Measurements from ENCODE around the gene UPK3A.
"Not testable (repeated sequence)": the region's sequence is repeated elsewhere in the genome, so short reads cannot be mapped to it uniquely, and the experiment has no call there.

The UPK3A gene

DNA sequence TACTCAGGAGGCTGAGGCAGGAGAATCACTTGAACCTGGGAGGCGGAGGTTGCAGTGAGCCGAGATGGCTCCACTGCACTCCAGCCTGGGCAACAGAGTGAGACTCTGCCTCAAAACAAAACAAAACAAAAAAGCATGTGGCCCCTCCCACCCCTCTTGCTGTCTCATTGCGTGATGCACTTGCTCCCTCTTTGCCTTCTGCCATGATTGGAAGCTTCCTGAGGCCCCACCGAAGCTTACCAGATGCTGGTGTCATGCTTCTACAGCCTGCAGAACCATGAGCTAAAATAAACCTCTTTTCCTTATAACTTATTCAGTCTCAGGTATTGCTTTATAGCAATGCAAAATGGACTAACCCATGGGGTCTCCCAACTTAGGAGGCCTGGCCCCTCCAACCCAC lies 26.8 kb upstream of the UPK3A start:
- not testable (repeated sequence) for DNase-seq (ENCODE audit: low read depth)

DNA sequence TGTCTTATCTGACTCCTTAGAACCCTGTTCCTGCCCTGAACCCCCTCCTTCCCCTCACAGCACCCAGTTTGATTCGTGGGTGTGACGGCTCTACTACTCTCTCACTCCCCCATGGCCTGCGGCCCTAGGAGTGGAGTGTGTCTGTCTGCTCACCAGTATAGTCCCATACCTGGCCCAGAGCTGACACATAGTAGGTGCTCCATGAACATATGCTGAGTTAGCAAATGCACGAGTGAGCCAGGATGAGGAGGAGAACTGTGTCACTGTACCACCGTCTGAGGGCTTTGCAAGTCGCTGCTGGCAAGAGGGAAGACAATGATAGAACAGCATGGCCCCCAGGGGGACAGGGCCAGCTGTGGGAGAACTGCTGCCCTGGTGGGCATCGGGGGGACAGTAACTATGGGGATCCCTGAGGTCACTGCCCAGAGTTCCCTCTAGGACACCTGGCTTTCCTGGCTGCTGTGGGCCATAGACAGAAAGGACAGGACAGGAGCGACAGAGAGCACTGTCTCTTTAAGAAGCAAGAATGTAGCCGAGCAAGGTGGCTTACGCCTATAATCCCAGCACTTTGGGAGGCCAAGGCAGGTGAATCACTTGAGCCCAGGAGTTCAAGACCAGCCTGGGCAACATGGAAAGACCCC lies 24.9 kb upstream of the UPK3A start:
- DNase-seq (ENCODE audit: low read depth) = no peak

DNA sequence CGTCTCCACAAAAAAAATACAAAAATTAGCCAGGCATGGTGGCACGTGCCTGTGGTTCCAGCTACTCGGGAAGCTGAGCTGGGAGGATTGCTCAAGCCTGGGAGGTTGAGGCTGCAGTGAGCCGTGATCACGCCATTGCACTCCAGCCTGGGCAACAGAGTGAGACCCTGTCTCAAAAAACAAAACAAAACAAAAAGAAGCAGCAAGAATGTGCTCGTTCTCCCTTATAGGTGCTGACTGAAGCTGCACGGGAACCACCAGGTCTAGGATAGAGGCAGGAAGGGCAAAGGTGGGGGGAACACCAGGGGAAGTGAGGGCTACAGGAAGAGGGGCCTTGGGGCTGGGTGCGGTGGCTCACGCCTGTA lies 24.4 kb upstream of the UPK3A start:
- DNase-seq (ENCODE audit: low read depth) = not testable (repeated sequence)

DNA sequence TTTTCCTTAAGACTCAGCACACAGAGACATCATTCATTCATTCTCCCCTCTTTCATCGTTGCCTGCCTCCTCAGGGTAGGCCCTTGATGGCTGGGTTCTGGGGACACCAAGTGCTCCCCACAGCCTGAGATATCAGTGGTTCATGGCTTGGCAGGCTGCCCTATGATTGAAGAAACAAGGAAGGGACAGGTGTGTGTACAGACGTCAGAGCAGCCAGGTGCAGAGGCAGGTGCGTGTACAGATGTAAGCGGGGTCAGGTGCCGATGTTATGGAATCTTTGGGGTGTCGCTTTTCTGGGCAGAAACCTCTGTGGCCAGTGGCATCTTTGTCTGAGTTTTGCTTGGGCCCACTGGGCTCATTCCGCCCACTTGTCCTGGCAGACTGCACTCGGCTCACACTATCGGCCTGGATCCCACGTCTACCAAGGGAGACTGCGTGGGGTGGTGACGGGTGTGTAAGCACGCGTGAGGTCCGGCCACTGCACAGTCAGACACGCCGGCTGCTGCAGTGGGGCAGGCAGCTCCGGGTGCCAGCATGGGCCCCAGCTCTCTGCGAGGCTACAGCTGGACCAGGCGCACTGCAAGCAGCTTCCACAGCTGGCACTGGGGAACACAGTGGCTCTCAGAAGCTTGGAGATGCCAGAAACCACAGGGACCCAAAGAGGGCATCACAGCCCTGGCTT lies 23.2 kb upstream of the UPK3A start:
- DNase-seq (ENCODE audit: low read depth) = no peak

DNA sequence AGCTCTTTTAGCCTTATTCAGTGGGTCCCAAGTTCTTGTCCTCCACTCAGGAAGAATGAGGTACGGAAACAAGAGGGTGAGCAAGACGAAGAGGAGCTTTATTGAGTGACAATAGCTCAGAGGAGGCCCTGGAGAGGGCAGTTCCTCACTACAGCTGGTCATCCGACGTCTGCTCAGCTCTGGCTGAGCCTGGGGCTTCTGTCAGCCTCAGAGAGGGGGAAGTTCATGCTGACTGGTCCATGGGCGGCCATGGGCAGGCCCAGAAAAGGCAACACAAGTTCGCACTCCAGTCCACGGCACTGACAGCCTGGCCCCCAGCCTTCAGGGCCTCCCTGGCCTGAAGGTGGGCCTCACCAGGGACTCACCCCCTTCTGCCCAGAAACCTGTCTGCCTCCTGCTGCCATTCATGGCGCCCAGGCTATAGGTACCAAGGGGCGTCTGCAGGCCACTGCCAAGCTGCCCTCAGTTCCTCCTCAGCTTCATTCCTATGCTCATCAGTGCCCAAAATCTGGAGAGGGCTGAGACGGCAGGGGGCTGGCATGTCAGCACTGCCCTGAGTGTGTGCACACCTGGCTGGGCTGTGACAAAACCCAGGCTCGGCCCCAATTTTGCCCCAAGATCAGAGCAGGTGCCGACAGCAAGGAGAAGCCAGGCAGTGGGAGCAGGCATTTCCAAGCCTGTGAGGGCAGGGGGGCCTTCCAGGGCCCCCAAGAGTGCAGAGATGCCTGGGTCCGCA lies 22.4 kb upstream of the UPK3A start:
- DNase-seq (ENCODE audit: low read depth) = no peak

DNA sequence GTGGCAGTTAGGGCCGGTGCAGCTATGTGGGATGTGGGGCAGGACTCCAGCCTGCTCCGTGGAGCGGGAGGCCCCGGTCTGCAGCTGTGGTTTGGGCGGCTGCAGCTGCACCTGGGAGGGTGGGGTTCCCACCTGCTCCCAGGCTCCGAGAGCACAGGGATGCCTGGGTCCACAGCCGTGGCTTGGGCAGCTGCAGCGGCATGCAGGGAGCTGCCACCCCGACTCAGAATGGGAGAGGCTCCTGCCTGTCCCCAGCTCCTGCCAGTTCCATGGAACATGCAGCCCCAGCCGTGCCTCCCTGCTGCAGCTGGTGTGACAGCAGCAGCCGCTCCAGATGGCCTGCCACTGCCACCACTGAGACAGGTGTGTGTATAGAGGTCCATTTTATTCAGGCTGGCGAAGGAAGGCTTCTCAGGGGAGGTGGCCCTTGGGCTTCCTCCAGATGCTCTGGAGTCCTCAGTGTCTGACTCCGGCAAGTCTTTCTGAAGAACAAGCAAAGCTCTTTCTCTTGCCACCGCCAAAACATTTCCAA lies 21.8 kb upstream of the UPK3A start:
- DNase-seq (ENCODE audit: low read depth) = no peak

DNA sequence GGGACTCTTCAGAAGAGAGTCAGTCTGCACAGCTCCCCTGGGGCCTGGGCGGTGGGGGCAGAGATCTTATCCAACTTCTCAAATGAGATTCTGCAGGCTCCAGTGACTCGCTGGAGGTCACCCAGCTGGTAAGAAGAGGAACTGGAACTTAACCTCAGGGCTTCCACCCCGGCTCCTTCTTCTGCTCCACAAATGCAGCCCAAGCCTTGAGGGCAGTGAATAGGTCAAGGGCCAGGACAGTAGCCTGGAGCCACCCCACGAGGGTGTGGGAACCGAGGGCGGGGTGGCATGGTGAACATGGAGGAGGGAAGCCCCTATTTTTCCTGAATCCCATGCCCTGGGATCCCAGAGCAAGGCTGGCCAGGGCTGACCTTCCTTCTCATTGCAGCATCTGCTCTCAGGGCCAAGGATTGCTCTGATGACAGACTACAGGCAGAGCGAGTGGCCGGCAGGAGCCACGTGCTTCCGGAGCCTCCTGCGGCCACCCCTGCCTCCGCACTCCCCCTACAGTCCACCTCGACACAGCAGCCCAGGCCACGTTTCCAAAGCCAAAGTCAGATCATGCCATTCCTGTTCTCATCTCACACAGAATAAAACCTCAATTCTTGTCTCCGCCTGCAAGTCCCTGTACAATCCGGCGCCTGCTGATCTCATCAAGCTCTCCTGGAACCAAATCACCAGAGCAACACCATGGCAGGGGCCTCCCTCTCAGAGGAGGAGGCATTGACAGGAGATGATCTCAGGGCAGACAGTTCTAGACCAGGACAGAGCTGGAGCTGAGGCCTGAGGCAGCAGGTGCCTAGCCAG lies 21.1 kb upstream of the UPK3A start:
- DNase-seq (ENCODE audit: low read depth) = peak; percentile 49

DNA sequence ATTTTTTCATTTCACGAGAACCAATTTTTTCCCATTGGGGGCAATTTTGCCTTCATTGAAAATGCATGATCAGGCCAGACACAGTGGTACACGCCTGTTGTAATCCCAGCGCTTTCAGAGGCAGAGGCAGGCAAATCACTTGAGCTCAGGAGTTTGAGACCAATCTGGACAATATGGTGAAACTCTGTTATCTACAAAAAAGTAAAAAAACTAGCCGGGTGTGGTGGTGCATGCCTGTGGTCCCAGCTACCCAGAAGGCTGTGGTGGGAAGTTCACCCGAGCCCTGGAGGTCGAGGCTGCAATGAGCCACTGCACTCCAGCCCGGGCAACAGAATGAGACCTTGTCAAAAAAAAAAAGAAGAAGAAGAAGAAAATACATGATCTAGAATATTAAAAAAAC lies 19.2 kb upstream of the UPK3A start:
- DNase-seq (ENCODE audit: low read depth) = no peak

DNA sequence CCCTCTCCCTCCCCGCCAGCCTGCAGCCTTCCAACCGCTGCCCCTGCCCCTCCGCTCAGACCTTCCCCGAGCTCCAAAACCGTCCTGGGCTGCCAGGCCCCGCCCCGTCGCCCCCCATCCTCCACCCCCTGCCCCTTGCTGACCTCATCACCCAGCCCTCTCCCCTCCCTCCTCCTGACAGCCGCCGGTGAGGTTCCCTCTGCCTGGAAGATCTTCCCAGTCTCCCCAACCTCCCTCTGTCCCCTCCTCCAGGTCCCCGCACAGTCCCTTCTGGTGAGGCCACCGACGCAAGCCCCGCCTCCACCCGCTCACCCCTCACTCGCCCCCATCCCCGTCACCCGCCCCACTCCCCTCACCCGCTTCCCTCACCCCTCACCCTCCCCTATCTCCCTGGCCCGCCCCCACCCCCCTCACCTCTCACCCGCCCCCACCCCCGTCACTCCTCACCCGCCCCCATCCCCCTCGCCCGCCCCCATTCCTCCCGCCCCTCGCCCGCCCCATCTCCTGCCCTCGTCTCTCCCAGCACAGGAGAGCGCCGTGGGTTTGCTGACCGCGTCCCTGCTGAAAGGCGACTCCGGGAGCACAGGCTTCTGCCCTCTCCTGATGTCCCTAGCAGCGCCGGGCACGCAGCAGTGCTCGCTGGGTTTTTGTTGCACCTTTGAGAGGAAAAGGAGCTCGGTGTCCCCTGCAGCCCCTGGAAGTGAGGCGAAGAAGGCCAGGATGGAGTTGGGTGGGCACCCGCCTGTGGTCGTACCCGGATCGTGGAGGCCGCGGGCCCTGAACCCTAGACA lies 16.4 kb upstream of the UPK3A start:
- DNase-seq (ENCODE audit: low read depth) = no peak

DNA sequence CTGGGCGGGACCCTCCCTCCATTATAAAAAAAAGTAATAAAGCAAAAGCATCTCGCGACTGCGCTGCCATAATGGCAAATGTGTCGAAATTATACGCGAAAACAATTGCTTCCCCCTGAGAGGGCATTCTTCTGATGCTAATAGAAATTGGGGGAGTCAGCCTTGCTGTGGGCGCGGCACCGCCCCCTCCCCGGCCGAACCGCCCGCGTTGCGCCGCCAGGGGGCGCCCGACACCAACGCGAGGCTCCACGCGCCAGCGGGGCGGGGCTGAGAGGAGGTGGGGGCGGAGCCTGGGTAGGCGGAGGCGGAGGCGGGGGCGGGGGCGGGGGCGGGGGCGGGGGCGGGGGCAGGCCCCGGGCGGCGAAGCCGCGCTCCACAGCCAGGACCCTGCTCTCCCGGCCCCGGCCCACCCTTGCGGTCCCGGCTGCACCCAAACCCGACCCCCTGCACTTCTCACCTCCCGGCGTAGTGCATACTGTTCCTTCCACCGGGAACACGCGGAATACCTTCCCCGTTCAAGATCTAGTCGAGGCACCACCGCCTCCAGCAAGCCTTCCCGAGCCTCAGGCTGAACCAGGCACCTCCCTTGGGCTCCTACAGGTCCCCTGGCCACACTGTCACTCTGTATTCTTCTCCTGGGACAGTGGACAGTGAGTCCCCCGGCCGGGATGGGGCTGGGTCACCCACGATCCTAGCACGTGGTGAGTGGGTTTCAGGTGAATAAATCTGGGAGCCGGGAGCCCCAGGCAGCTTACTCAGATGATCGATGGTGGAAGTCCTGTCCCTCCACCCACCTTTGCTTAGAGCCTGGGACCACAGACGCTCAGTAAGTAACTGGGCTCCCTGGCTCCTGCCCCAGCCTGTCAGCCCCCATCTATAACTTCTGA lies 15.5 kb upstream of the UPK3A start:
- peak; percentile 43 for DNase-seq (ENCODE audit: low read depth)

DNA sequence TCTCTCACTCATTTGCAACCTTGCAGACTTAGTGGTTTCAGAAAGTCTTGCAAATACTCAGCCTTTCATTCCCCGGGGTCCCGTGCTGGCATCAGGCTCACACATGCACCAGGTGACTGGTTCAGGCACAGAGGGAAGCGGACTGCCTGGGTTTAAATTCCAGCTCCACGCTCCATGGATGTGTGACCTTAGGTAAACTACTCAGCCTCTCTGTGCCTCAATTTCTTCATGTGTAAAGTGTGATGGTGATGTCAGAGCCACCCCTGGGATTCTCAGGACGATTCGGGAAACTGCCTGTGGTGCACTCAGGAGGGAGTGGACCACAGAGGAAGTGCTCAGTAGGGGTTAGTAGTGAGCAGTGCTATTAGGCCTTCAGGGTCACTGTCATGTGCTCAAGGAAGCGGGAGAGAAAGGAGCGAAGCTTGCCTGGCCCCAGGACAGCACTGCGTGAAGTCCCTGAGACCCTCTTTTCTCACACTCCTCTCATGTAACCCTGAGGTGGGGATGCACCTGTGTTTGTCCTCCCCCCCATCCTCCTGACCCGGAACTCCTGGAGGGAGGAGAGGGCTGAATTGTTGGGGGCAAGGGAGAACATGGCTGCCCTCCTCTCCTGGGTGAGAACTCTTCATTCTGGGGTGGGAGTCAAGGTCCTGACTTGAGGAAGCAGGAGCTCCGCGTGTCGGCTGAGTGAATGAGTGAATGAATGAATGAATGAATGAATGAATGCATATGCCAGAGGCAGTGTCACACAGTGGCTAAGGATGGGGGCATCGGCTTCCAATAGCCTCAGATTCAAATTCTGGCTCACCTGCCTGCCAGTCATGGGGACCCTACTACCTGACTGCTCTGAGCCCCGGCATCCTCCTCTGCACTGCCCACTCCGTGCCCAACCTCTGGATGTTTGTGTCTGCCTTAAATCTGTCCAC lies 14.4 kb upstream of the UPK3A start:
- no peak for DNase-seq (ENCODE audit: low read depth)

DNA sequence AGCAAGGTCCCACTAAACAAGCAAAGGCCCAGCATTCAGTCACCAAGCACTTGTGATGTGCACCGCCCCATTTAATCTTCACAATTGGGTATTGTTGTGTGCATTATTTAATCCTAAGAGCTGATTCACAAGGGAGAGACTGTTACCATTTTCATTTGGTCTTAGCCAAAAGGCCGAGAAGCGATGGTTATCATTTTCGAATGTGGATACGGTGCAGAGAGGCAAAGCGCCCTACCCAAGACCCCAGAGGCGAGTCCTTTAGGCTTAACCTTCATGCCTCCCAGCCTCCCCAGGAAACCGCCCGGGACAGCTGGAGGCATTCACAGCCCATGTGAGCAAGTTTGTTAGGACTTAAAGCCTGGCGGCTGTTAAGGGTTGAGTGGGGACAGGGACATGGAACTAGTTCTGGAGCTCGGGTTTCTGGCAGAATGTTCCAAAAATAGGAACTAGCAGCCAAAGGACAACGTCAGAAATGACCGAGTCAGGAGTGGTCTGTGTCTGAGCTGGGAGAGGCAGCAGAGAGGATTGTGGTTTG lies 13.0 kb upstream of the UPK3A start:
- no peak for DNase-seq (ENCODE audit: low read depth)

DNA sequence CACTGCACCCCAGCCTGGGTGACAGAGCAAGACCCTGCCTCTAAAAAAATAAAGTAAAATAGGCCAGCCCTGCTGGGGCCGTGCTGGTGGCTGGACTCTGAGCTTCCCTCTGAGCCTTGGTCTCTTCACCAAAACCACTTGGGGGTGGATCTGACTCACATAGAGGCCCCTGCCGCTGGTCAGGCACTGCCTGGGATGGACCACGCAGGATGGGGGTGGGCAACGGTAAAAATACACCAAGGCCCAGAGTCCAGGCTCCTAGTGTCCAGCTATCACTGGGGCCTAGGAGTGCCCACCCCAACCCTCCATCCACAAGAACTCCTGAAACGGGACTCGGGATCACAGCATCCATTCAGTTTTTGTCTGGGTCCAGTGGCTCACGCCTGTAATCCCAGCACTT lies 12.3 kb upstream of the UPK3A start:
- no peak for DNase-seq (ENCODE audit: low read depth)

DNA sequence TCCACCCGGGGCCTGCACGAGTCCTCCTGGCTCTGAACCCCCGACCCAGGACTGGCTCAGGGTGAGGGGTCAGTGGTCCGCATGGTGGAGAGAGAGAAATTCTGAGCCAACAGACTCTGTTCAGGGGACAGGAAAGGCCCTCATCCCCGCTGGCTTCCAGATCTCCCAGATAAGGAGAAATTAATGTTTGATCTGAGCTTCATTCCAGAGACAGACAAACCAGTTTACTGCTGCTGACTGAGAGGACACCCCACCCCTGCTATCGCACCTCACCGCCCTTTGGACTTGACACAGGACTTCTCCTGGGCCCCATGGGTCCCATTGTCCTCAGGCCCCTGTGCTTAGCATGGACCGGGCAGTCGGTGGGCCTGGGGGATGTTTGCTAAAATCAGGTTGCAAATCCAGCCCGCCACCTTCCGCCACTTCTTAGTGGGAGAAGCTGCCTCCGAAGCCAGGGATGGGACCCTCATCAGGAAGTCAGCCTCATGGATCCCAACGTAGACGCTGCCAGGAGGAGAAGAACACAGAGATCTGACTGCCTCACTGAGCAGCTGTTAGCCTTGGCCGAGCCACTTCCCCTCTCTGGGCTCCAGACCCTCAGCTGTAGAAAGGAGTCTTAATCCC lies 11.2 kb upstream of the UPK3A start:
- DNase-seq (ENCODE audit: low read depth) = no peak

DNA sequence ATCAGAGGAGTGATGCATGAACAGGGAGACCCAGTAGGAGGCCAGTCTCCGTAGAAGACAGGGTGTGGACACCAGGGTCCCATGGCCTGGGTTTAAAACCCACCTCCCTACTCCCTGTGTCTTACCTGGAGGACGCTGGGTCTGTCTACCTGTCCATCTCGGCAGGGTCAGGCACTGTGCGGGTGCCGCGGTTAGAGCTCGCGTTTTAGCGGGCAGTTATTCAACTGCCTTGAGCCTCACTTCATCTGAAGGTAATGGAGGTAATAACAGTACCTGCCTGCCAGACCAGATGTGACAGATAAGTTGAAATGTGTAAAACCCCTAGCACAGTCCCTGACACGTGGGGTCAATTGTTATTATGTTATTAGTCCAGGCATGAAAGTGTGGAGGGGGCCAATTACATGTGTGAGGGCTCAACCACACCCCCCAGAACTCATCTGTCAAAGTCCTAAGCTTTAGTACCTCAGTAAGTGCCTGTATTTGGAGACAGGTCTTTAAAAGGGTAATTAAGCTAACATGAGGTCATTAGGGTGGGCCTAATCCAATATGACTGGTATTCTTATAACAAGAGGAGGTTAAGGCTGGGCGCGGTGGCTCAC lies 8.1 kb upstream of the UPK3A start:
- no peak for DNase-seq (ENCODE audit: low read depth)

DNA sequence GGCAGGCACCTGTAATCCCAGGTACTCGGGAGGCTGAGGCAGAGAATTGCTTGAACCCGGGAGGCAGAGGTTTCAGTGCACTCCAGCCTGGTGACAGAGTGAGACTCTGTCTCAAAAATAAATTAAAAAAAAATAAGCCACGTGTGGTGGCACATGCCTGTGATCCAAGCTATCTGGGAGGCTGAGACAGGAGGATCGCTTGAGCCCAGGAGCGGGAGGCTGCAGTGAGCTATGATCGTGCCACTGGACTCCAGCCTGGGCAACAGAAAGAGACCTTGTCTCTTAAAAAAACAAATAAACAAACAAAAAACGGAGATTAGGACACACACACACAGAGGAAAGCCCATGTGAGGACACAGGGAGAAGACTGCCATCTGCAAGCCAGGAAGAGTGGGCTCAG lies 7.0 kb upstream of the UPK3A start:
- DNase-seq (ENCODE audit: low read depth) = not testable (repeated sequence)

DNA sequence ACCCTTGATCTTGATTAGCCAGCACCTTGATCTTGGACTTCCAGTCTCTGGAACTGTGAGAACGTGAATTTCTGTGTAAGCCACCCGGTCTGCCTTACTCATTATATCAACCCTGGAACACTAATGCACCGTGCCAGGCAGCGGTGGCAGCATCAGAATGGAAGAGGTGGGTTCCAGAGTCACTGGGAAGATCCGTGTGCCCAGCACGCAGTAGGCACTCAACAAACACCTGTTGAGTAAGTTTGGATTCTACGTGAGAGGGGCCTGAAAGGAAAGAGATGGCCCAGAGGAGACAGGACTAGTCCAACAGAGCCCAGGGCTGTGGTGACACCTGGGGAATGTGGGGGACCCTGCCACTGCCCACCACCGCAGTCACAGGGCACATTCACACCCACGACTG lies 6.6 kb upstream of the UPK3A start:
- no peak for DNase-seq (ENCODE audit: low read depth)

DNA sequence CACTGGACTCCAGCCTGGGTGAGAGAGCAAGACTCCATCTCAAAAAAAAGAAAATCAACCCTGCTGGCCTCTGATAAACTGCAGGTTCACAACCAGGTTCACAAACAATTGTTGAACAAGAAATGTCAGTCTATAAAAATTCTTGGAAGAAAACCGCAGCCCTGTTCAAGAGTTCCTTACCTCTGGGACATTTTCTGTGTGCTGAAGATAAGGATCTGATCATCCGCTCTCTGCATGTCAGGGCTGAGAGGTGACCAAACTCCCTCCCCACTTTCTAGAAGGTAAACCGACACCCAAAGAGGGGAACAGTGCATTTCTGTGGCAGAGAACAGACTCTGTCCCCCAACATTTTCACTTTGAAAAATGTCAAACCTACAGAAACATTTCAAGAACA lies 4.2 kb upstream of the UPK3A start:
- DNase-seq (ENCODE audit: low read depth) = no peak

All from fibroblast of the conjunctiva (primary cell).